ENCODE results near the gene CRLF1.

GRCh38 chr19:18606281-18607225 lies at the start of gene CRLF1:
- no peak for TF ChIP-seq CTCF (conservative IDR thresholded peaks at IDR 0.05; ENCODE audit: low read depth in 2 of 2)
- TF ChIP-seq EZH2 (IDR thresholded peaks at IDR 0.05; ENCODE audit: low read depth, unreplicated experiment): peak; percentile 54
- TF ChIP-seq EZH2phosphoT487 (IDR thresholded peaks at IDR 0.05; ENCODE audit: unreplicated experiment): no peak
- TF ChIP-seq CREB1 (CRISPR knock-in tag; IDR thresholded peaks at IDR 0.05; ENCODE audit: low read depth): no peak
